Left ventricle myocardium inferior (tissue), 1 donor: ENCODE data around the gene CLDN24. TPM values are rescaled to one million over a fixed set of nuclear protein-coding genes. Genes with fewer than 3 reads are reported as not detected.
A peak's percentile ranks its signal among the peaks of the same experiment; 100 is the strongest.

Source experiments
- DNase-seq: peaks from one replicate; pipeline ENCODE4 v3.0.0-alpha.2; 2020
- H3K27ac ChIP-seq: fragments of 200-600 bp; replicated peaks from 2 replicates; pipeline ENCODE4 v1.8.0; 2021
- H3K27me3 ChIP-seq: fragments of 200-600 bp; 2 replicates; pipeline ENCODE4 v1.8.0; 2021; ENCODE audit warnings: low read depth
- H3K36me3 ChIP-seq: fragments of 200-600 bp; 2 replicates; pipeline ENCODE4 v1.8.0; 2021
- H3K4me1 ChIP-seq: fragments of 200-600 bp; 2 replicates; pipeline ENCODE4 v1.8.0; 2021
- H3K4me3 ChIP-seq: fragments of 200-600 bp; 2 replicates; pipeline ENCODE4 v1.8.0; 2021; ENCODE audit warnings: mild to moderate bottlenecking, moderate library complexity
- H3K9me3 ChIP-seq: fragments of 200-600 bp; replicated peaks from 2 replicates; pipeline ENCODE4 v1.8.0; 2021
- CTCF ChIP-seq: fragments of 200-600 bp; IDR thresholded peaks from 2 replicates; pipeline ENCODE4 v1.8.0; 2021; ENCODE audit warnings: antibody characterized with exemption, mild to moderate bottlenecking, borderline replicate concordance
- intact Hi-C: fragments of 100-400 bp; cut with micrococcal nuclease; formaldehyde crosslinking; loops from one replicate; pipeline ENCODE4 v1.11.0; 2022
- total RNA-seq: library from RNA; stranded (reverse); fragmentation: NEBNext Ultra II Directional; extraction: Animal tissue kit (Norgen Biotek cat#: 25700); gene quantifications from one replicate; pipeline ENCODE4 v1.2.1, GENCODE V29; 2021
- donor health status: DM: no; HTN: yes; CAD: no; lungs with severe emphysema.

CLDN24 gene
- total RNA-seq, 1 donor from 2014 or later: not detected

GRCh38 chr4:183347146-183347545, 24.9 kb upstream of the CLDN24 start:
- peaks cover 10% of the 10 kb centered on the region for H3K4me1 ChIP-seq
- H3K27me3 ChIP-seq: peaks cover 70% of the 10 kb centered on the region
- no peak overlapping the region for H3K27ac ChIP-seq
- intact Hi-C loops: no loop called here
- H3K9me3 ChIP-seq: no peaks in the 10 kb centered on the region
- DNase-seq: no peak
- no peak for TF ChIP-seq CTCF
- H3K4me3 ChIP-seq: no peak overlapping the region
- no peaks in the 10 kb centered on the region for H3K36me3 ChIP-seq

- no peak for DNase-seq
- intact Hi-C loops: no loop called here
- no peaks in the 10 kb centered on the region for H3K9me3 ChIP-seq
- no peak overlapping the region for H3K4me3 ChIP-seq
- H3K27me3 ChIP-seq: peaks cover 54% of the 10 kb centered on the region
- H3K36me3 ChIP-seq: no peaks in the 10 kb centered on the region
- H3K27ac ChIP-seq: no peak overlapping the region
- TF ChIP-seq CTCF: no peak
- H3K4me1 ChIP-seq: peaks cover 10% of the 10 kb centered on the region
Observed at GRCh38 chr4:183345261-183345660, 23.0 kb upstream of the CLDN24 start.

GRCh38 chr4:183344523-183345255, 22.5 kb upstream of the CLDN24 start:
- no peak for DNase-seq
- peaks cover 10% of the 10 kb centered on the region for H3K4me1 ChIP-seq
- no peaks in the 10 kb centered on the region for H3K36me3 ChIP-seq
- H3K27me3 ChIP-seq: peaks cover 49% of the 10 kb centered on the region
- H3K4me3 ChIP-seq: no peak overlapping the region
- intact Hi-C loops: no loop called here
- TF ChIP-seq CTCF: no peak
- no peaks in the 10 kb centered on the region for H3K9me3 ChIP-seq
- H3K27ac ChIP-seq: no peak overlapping the region

- no peaks in the 10 kb centered on the region for H3K9me3 ChIP-seq
- peaks cover 10% of the 10 kb centered on the region for H3K4me1 ChIP-seq
- H3K27ac ChIP-seq: no peak overlapping the region
- no peak for DNase-seq
- H3K36me3 ChIP-seq: no peaks in the 10 kb centered on the region
- peaks cover 40% of the 10 kb centered on the region for H3K27me3 ChIP-seq
- intact Hi-C loops: no loop called here
- no peak overlapping the region for H3K4me3 ChIP-seq
- TF ChIP-seq CTCF: no peak
Observed at GRCh38 chr4:183343730-183344129, 21.5 kb upstream of the CLDN24 start.

GRCh38 chr4:183342541-183343533, 20.6 kb upstream of the CLDN24 start:
- TF ChIP-seq CTCF: no peak
- peak; percentile 19 for DNase-seq
- H3K9me3 ChIP-seq: no peaks in the 10 kb centered on the region
- no peak overlapping the region for H3K27ac ChIP-seq
- H3K4me1 ChIP-seq: peaks cover 10% of the 10 kb centered on the region
- intact Hi-C loops: no loop called here
- no peaks in the 10 kb centered on the region for H3K36me3 ChIP-seq
- peak overlapping the region; percentile 41 for H3K4me3 ChIP-seq
- H3K27me3 ChIP-seq: peaks cover 31% of the 10 kb centered on the region
